ENCODE results near the gene RNF166. TPM values are rescaled to one million over a fixed set of nuclear protein-coding genes. Genes with fewer than 3 reads are reported as not detected.
A peak's percentile ranks its signal among the peaks of the same experiment; 100 is the strongest.

RNF166 gene
- total RNA-seq, 1 experiment from 2014 or later = 19.8 TPM

DNA sequence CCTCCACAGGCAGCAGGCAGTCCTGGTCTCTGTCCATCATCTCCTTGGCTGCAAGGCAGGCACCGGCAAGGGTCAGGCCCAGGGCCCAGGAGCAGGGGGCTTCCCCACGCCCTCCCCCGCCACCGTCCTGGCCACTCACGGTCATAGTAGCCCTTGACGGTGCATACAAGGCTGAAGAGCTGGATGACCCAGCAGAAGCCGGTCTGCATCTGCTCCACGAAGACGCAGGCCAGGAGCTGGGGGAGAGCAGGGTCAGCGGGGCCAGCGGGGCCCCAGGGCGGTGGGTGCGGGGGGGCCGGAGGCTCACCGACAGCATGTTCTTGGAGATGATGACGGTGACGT, 20.2 kb upstream of the RNF166 start:
- no peaks in the 10 kb centered on the region for H3K27me3 ChIP-seq (ENCODE audit: control insufficient read depth, insufficient read depth, low read length)
- CTCF ChIA-PET = no interaction called here
- H3K27ac ChIP-seq (ENCODE audit: low read length) = no peak overlapping the region
- no peak overlapping the region for H3K4me3 ChIP-seq (ENCODE audit: low read depth in 2 of 2, low read length in 2 of 2)
- no peaks in the 10 kb centered on the region; the same call in 1 of the 2 replicates for H3K36me3 ChIP-seq (ENCODE audit: control insufficient read depth, insufficient read depth, low read length)
- in situ Hi-C loops (cut with HindIII; ENCODE audit: low pct_unique_long_range_greater_than_20kb, low sequenced_read_pairs) (no loop called here), intact Hi-C loops (cut with micrococcal nuclease; ENCODE audit: unreplicated experiment) (no loop called here)
- DNase-seq (ENCODE audit: low read depth, low spot score) (no peak), ATAC-seq (no peak)
- POLR2A ChIA-PET = no interaction called here
- H3K4me1 ChIP-seq (ENCODE audit: control insufficient read depth, insufficient read depth, low read length) = no peaks in the 10 kb centered on the region; the same call in 1 of the 2 replicates
- no TSS peak for BruUV-seq (replicated peaks)
- TF ChIP-seq, protein P1, sequence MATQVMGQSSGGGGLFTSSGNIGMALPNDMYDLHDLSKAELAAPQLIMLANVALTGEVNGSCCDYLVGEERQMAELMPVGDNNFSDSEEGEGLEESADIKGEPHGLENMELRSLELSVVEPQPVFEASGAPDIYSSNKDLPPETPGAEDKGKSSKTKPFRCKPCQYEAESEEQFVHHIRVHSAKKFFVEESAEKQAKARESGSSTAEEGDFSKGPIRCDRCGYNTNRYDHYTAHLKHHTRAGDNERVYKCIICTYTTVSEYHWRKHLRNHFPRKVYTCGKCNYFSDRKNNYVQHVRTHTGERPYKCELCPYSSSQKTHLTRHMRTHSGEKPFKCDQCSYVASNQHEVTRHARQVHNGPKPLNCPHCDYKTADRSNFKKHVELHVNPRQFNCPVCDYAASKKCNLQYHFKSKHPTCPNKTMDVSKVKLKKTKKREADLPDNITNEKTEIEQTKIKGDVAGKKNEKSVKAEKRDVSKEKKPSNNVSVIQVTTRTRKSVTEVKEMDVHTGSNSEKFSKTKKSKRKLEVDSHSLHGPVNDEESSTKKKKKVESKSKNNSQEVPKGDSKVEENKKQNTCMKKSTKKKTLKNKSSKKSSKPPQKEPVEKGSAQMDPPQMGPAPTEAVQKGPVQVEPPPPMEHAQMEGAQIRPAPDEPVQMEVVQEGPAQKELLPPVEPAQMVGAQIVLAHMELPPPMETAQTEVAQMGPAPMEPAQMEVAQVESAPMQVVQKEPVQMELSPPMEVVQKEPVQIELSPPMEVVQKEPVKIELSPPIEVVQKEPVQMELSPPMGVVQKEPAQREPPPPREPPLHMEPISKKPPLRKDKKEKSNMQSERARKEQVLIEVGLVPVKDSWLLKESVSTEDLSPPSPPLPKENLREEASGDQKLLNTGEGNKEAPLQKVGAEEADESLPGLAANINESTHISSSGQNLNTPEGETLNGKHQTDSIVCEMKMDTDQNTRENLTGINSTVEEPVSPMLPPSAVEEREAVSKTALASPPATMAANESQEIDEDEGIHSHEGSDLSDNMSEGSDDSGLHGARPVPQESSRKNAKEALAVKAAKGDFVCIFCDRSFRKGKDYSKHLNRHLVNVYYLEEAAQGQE (IDR thresholded peaks at IDR 0.05; ENCODE audit: insufficient read depth in 1 of 2, low read depth in 2 of 2, low read length in 1 of 2) = no peak
- TF ChIP-seq TCF7L2 (IDR thresholded peaks at IDR 0.05; ENCODE audit: low read depth, low read length) (no peak), SIN3A (IDR thresholded peaks at IDR 0.05; ENCODE audit: borderline replicate concordance, insufficient read depth, low read depth, low read length) (no peak), CTCF (IDR thresholded peaks at IDR 0.05) (no peak), POLR2AphosphoS5 (IDR thresholded peaks at IDR 0.05; ENCODE audit: low read depth, low read length) (no peak)
- H3K9me3 ChIP-seq (ENCODE audit: control insufficient read depth, insufficient read depth, low read depth, low read length) = no peaks in the 10 kb centered on the region

GRCh38 chr16:88725609-88726407, 19.6 kb upstream of the RNF166 start:
- in situ Hi-C loops (cut with HindIII; ENCODE audit: low pct_unique_long_range_greater_than_20kb, low sequenced_read_pairs) = no loop called here
- H3K27me3 ChIP-seq (ENCODE audit: control insufficient read depth, insufficient read depth, low read length) = no peaks in the 10 kb centered on the region
- ATAC-seq (peak; percentile 39; the same call in 1 of the 2 replicates), DNase-seq (ENCODE audit: low read depth, low spot score) (no peak)
- no peak overlapping the region for H3K4me3 ChIP-seq (ENCODE audit: low read depth in 2 of 2, low read length in 2 of 2)
- no TSS peak for BruUV-seq (replicated peaks)
- no peaks in the 10 kb centered on the region; the same call in 1 of the 2 replicates for H3K36me3 ChIP-seq (ENCODE audit: control insufficient read depth, insufficient read depth, low read length)
- H3K4me1 ChIP-seq (ENCODE audit: control insufficient read depth, insufficient read depth, low read length) = no peaks in the 10 kb centered on the region
- CTCF ChIA-PET = no interaction called here
- no peak overlapping the region for H3K27ac ChIP-seq (ENCODE audit: low read length)
- TF ChIP-seq, protein P1 (IDR thresholded peaks at IDR 0.05; ENCODE audit: insufficient read depth in 1 of 2, low read depth in 2 of 2, low read length in 1 of 2) = no peak
- TF ChIP-seq CTCF (IDR thresholded peaks at IDR 0.05) (no peak), TCF7L2 (IDR thresholded peaks at IDR 0.05; ENCODE audit: low read depth, low read length) (no peak), SIN3A (IDR thresholded peaks at IDR 0.05; ENCODE audit: borderline replicate concordance, insufficient read depth, low read depth, low read length) (no peak), POLR2AphosphoS5 (IDR thresholded peaks at IDR 0.05; ENCODE audit: low read depth, low read length) (no peak)
- no peaks in the 10 kb centered on the region for H3K9me3 ChIP-seq (ENCODE audit: control insufficient read depth, insufficient read depth, low read depth, low read length)
- POLR2A ChIA-PET = no interaction called here
- intact Hi-C loops (cut with micrococcal nuclease; ENCODE audit: unreplicated experiment) = no loop called here
